ENCODE measurements around the gene SKOR1.
A peak's percentile ranks its signal among the peaks of the same experiment; 100 is the strongest.

SKOR1 gene

DNA sequence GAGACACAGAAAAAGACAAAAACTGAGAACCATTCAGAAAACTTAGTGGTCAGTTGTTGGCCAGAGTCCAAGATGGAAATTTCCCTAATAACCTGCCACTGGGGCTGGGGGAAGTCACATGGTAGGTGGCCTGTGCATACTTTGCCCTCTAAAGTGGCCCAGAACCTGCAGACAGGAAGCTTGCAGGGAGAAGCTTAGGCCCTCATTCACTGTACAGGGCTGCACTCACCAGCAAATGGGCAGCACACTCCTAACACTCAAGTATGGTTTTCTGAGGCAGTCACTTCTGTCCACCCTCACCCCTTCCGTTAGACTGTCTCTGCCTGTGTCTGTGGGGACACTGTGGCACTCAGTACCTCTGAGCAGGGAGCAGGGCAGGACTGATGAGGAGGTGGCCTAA lies 29.0 kb downstream of the SKOR1 start:
- no peak for DNase-seq

DNA sequence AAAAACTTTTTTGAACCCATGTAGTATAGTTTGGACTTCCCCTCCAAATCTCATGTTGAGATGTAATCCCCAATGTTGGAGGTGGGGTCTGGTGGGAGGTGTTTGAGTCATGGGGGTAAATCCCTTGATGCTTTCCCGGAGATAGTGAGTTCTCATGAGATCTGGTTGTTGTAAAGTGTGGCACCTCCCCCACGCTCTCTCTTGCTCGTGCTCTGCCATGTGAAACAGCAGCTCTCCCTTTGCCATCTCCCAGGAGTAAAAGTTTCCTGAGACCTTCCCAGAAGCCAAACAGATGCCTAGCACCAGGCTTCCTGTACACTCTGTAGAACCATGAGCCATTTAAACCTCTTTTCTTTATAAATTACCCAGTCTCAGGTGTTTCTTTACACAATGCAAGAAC lies 30.5 kb downstream of the SKOR1 start:
- DNase-seq = no peak

DNA sequence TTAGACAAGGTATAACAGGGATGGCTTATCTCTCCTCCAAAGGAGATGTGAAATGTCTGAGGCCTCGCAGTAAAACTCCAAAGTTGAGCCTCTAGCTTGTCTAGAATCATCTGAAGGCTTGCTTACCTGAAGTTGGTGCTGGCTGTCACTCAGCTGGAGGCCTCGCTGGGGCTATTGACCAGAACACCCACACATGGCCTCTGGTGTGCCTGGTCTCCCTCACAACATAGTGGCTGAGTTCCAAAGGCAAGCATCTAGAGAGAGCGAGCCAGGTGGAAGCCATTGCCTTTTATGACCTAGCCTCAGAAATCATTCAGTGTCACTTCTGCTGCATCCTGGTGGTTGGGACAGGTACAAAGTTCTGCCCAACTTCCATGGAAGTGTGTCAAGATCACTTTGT lies 31.9 kb downstream of the SKOR1 start:
- no peak for DNase-seq

DNA sequence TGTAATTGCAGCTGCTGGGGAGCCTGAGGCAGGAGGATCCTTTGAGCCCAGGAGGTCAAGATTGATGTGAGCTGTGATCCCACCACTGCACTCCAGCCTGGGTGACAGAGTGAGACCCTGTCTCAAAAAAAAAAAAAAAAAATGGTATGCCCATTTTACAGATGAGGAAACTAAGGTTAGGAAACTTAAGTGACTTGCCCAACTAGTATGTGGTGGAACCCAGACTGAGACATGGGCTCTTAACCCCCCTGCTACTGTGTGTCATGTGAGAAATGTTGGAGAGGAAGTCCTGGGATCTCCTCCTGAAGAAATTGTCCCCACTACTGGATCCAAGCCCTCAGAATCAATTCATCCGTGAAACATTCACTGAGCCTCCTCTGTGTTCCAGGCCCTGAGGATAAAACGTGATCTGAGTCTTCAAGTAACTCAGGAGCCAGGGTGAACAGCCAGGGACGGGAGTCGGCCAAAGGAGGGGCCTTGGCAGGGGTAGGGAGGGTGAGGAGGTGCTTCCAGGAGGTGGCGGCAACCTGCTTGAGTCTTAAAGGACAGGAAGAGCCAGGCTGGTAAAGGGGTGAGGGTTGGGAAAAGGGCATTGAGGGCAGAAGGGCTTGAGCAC lies 34.1 kb downstream of the SKOR1 start:
- DNase-seq = peak; percentile 13

DNA sequence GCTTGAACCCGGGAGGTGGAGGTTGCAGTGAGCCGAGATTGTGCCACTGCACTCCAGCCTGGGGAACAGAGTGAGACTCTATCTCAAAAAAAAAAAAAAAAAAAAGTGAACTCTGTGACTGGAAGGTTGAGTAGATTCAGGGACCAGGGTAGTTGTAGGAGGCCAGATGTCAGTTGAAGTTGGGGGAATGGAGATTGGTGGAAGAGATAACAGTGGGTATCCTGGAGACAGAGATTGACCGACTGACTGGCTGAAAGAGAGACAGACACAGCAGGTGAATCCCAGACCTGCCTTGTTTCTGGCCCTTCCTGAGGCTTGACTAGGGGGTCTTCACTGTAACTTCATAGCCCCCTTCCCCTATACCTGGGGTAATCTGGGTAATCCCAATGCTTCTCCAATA lies 36.7 kb downstream of the SKOR1 start:
- no peak for DNase-seq

DNA sequence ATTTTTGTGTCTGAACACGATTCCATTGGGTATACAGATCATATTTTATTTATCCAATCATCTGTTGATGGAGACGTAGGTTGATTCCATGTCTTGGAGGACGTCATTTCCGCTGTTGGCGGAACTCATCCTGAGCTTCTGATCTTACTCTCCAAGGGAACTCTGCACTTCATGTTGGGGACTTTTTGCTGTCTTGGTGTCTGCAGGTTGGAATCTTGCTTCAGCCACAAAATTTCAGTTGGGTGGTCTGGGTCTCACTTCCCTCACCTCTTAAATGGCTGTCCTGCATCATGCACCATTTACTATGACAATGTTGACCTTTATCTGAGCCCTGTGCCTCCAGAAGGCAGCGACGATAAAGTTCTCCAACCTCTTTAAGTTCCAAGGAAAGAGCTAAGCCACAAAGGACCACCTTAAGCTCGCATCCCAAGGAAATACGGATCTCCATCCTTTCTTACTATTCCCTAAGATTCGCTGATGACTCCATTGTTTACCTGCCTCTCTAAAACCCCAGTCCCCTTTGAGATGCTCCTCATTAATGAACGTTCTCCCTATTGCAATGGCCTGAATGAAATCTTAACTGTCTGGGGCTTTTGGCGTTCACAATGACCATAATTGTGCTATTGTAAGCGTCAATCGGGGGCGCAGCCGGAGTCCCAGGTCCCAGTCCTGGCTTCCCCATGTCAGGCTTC lies 37.6 kb downstream of the SKOR1 start:
- no peak for DNase-seq

DNA sequence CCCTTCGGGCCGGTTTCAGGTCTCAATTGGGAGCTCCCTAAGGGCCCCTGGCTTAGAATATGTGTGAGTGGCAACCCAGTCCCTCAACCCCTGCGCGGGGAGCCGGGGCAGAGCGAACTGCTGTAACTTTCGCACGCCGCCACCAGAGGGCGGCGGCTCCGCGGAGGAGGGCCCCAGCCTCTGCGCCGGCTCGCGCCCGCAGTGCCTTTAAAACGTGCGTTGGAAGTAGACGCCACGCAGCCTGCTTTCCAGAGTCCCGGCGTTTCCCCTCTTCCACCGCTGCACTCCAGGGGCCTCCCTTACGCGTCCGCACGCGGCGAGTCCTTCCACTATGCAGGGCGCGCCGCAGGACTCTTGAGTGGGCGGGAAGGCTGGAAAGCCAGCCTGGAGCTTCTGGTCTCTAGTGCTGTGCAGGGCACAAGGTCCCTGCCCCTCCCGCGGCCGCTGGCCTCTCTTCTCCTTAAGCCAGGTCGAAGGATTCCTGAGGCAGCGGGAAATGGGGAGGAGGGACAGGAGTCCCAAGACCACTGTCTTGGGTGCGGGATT lies 38.2 kb downstream of the SKOR1 start:
- DNase-seq = peak; percentile 78

DNA sequence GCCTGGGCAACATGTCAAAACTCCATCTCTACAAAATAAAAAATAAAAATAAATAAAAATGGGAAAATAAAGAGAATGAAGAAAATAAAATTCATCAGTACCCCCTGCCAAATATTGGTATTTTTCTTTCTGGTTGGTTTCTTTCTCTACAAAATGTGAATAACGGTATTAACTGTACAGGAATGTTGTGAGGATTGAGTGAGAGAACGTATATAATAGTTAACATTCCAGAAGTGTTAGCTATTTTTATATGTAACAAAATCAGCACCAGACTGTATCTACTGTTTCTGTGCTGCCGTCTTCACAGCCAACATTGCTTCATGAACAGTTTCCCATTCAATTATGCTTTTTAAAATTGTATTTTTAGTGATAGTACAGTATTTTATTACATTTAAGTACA lies 40.0 kb downstream of the SKOR1 start:
- no peak for DNase-seq

DNA sequence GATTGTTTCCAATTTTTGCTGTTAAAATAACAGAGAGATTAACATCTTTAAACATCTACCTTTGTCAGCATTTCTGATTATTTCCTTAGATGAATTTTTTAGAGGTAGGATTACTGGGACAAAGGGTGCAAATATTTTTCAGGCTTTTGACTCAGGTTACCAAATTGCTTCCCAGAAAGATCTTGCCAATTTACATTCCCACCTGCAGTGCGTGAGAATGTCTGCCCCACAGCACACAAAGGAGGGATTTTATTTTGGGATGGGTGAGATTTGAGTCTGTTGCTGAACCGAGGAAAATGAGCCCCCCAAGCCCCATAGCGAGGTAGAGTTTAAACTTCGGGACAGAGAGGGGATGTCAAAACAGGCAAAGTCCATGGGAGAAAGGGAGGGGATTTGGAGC lies 40.5 kb downstream of the SKOR1 start:
- DNase-seq = no peak

DNA sequence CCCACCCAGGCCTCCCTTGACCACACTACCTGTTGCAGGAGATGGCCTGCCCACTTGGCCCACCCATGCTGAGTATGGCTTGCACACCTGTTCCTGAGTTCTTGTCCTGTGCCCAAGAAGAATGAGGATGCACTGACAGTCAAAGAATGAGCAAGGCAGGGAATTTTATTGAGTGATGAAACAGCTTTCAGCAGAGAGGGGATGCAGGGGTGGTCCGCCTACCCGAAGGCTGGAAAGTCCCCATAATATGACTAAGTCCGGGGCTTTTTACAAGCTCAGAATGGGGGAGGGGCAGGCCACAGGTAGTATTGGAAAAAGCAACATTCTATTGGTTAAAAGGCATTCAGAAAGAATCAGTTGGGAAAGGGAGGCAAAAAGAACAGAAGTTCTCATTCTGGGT lies 44.4 kb downstream of the SKOR1 start:
- no peak for DNase-seq

DNA sequence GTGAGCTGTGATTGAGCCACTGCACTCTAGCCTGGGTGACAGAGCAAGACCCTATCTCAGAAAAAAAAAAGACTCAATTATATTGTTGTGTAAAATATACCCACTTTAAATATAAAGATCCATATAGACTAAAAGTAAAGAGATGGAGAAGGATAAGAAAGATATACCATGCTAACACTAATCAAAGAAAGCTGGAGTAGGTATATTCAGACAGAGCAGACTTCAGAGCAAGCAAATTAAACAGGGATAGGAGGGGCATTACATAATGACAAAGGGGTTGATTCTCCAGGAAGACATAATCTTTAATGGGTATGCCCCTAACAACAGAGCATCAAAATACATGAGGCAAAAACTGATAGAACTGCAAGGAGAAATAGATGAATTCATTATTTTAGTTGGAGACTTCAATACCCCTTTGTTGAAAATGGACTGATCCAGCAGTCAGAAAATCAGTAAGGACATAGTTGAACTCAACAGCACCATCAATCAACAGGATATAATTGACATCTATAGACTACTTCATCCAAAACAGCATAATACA lies 45.6 kb downstream of the SKOR1 start:
- no peak for DNase-seq

DNA sequence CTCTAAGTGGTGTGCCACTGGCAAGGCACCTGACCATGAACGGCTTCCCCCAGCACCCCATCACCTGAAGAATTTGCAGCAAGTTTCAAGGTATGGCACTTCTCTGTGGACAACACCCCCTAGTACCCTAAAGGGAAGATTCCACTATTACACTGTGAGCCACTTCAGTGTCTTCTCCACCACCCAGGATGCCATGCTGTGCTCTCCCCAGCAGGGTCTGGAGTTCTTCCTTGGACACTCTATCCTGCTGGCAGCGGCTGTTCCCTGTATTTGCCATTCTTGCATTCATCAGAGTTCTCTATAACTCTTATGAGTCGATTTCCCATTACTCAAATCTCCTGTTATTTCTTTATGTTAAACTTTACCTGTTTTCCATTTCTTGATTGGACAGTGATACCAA lies 48.5 kb downstream of the SKOR1 start:
- no peak for DNase-seq

DNA sequence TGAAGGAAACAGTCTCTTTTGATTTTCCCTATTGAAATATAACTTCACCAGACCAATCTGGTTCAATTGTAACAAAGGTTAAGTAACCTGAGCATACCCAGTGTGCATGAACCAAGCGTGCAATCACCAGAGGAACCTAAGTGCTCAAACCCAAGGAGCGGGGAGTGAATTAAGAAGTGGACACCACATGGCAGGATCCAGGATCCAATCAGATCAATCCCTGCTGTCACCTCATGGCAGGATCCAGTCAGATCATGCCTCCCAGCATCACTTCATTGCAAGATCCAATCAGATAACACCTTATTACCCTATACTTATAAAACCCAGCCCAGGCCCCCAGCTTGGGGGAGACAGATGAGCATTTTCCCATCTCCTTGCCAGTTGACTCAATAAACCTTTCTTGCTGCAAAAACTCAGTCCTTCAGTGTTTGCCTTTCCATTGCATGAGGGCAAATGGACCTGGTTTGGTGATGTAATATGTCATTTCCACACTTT lies 53.5 kb downstream of the SKOR1 start:
- no peak for DNase-seq

DNA sequence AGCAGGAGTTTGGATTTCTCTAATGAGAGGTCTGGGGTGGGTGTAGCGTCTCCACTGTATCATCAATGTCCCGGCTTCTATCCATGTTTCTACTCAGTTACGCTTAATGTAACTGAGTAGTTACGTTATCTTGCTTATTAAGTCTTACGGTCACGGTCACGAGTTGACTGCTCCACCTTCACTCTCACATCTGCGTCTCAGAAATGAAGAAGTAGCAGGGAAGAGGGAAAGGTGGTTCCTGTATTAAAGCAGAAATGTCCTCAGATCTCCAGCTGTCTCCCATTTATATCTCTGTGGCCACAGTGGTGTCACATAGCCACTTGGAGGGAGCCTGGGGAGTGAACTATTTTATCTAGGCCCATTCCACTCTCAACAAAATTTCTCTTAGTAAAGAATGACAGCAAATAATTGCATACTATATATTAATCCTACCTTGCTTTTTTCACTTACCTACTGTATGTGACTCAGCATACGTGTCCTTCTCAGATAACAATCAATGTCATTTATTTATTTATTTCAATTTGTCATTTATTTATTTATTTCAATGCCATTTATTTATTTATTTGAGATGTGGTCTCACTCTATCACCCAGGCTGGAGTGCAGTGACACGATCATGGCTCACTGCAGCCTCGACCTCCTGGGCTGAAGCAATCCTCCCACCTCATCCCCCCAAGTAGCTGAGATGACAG lies 54.3 kb downstream of the SKOR1 start:
- no peak for DNase-seq

DNA sequence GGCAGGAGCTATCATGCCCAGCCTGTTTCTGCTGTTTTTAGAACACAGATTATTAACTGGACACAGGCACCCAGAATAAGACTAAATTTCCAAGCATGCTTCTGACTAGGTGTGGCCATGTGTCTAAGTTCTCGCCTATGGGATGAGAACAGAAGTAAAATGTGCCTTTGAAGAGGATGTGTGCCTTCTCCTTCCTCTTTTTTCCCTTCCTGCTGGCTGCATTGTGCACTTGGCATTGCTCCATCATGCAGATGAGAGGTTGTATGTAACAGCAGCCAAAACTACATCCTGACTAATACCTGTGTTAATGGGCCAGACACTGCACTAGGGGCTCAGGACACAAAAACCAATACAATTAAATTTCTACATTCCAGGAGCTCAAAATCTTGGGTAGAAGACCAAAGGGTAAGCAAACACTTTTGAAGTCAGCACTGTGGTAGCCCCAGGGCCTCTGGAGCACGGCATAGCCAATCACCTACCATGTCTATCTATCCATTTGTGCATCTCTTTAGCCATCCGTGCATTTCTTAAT lies 55.4 kb downstream of the SKOR1 start:
- no peak for DNase-seq

DNA sequence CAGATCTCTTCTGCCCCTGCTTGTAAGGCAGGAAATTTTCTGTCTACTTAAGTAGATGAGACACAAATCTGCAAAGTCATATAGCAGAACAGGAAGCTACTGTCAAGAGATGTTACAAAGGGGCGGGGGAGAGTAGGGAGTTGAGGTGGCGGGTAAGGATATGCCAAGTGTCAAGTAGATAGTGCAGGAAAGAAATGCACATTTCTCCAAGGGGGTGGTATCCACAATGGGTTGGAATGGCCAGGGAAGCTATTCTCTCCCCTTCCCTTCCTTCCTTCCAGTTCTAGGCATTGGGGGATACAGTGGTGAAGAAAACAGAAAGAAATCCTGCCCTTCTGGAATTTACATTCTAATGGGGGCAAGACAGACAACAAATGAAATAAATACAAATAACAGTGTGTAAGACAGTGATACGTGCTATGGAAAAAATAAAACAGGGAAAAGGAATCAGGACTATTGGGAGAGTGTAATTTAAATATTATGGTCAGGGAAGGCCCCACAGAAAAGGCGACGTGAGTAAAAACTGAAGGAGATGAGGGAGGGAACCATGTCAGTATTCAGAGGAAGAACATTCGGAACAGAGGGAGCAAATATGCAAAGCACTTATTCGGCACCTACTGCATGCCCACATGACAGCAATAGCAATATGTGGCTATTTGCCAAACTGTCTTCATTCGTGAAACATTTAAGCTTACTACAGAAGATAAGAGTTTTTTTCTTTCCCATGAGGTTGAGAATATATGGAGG lies 57.4 kb downstream of the SKOR1 start:
- DNase-seq = no peak

DNA sequence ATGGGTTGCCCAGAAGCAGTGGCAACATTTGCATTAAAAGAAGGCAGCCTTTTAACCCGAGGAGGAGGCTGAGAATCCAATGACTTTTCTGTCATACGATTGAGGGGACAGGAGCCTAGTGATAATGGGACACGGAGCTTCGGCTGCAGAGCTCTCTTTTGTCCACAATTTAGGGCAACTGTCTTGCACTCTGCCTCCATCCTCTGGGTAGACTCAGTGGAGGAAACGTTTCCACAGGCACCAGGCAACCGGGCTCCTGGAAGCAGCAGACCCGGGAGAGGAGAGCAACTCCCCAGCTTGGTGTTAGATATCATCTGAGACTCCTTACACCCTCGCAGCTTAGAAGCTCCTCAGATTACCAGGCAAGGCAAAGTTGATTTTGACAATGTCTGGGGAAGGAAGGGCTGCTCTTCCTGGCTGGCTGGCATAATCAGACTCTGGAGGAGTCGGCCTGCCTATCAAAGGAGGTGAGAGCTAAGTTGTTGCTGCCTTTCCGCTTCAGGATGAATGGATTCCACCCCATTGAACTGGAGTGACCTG lies 58.0 kb downstream of the SKOR1 start:
- DNase-seq = no peak

DNA sequence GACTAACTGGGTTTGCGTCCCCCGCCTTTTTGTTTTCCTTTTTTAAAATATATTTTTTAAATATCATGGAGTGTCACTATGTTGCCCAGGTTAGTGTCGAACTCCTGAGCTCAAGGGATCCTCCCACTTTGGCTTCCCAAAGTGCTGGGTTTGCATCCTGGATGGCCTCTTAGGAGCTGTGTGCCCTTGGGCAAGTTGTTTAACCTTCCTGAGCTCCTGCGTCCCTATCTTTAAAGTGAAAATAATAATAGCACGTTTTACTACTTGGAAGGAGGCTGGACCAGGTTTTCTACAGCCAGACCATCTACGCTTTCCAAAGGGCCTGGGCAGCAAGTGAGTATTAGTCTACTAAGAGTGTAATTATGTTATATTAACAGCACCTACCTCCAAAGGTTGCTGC lies 58.7 kb downstream of the SKOR1 start:
- DNase-seq = no peak

Data from midbrain (tissue), 1 donor.